HepG2 (cell line): ENCODE data around the gene ALB. TPM values are rescaled to one million over a fixed set of nuclear protein-coding genes. Genes with fewer than 3 reads are reported as not detected.

Source experiments
- ATF7-NPFF ChIP-seq: sonication (generic); formaldehyde crosslinking; IDR thresholded peaks from 2 replicates; pipeline ENCODE4 v1.8.1; 2023; ENCODE audit warnings: mild to moderate bottlenecking, low read depth, missing genetic modification reagents, moderate library complexity
- CBFB ChIP-seq: sonication (generic); formaldehyde crosslinking; IDR thresholded peaks from 2 replicates; pipeline ENCODE4 v1.4.0; 2020; ENCODE audit warnings: missing genetic modification reagents
- CEBPZ ChIP-seq: IDR thresholded peaks from 2 replicates; pipeline ENCODE4 v1.6.1; 2012; ENCODE audit warnings: low read length, improper control_type of control experiment
- DR1 ChIP-seq: sonication (generic); formaldehyde crosslinking; IDR thresholded peaks from 2 replicates; pipeline ENCODE4 v1.8.0; 2021; ENCODE audit warnings: mild to moderate bottlenecking, missing genetic modification reagents, inconsistent platforms
- ELF4 ChIP-seq: sonication (generic); formaldehyde crosslinking; IDR thresholded peaks from 2 replicates; pipeline ENCODE4 v1.5.0; 2020; ENCODE audit warnings: missing genetic modification reagents, mild to moderate bottlenecking, moderate library complexity, borderline replicate concordance
- ESRRA ChIP-seq: sonication (generic); formaldehyde crosslinking; IDR thresholded peaks from 2 replicates; pipeline ENCODE4 v1.5.1; 2020; ENCODE audit warnings: mild to moderate bottlenecking, low read depth, missing genetic modification reagents
- ISX ChIP-seq: sonication (generic); formaldehyde crosslinking; conservative IDR thresholded peaks from 2 replicates; pipeline ENCODE4 v1.5.0; 2020; ENCODE audit warnings: missing genetic modification reagents
- KMT2B ChIP-seq: IDR thresholded peaks from 2 replicates; pipeline ENCODE4 v1.6.1; 2016; ENCODE audit warnings: missing genetic modification reagents, missing compliant biosample characterization
- MXD3 ChIP-seq: IDR thresholded peaks from 2 replicates; pipeline ENCODE4 v1.6.1; 2016; ENCODE audit warnings: mild to moderate bottlenecking, missing biosample characterization, missing genetic modification reagents
- POLR2AphosphoS2 ChIP-seq: IDR thresholded peaks from 2 replicates; pipeline ENCODE4 v1.6.1; 2011; ENCODE audit warnings: low read depth, low read length, improper control_type of control experiment
- RAD21 ChIP-seq: fragments of 450-650 bp; formaldehyde crosslinking; IDR thresholded peaks from 2 replicates; pipeline ENCODE4 v1.5.0; 2020; ENCODE audit warnings: mild to moderate bottlenecking
- RXRA ChIP-seq: sonication (generic); formaldehyde crosslinking; IDR thresholded peaks from 2 replicates; pipeline ENCODE4 v1.5.1; 2020; ENCODE audit warnings: missing genetic modification reagents
- SKIL ChIP-seq: sonication (generic); formaldehyde crosslinking; IDR thresholded peaks from 2 replicates; pipeline ENCODE4 v1.8.0; 2022; ENCODE audit warnings: missing genetic modification reagents, mild to moderate bottlenecking, moderate library complexity, borderline replicate concordance
- SMARCC2 ChIP-seq: fragments of 450-650 bp; IDR thresholded peaks from 2 replicates; pipeline ENCODE4 v1.6.1; 2017; ENCODE audit warnings: antibody characterized with exemption, mild to moderate bottlenecking
- ZNF430 ChIP-seq: sonication (generic); formaldehyde crosslinking; IDR thresholded peaks from 2 replicates; pipeline ENCODE4 v1.9.0; 2021; ENCODE audit warnings: mild to moderate bottlenecking, missing genetic modification reagents
- ZNF556 ChIP-seq: sonication (generic); formaldehyde crosslinking; IDR thresholded peaks from 2 replicates; pipeline ENCODE4 v1.4.0; 2020; ENCODE audit warnings: mild to moderate bottlenecking, missing genetic modification reagents, borderline replicate concordance
- polyA plus RNA-seq, 8 experiments: library from polyadenylated mRNA; depleted of rRNA in 3 of 8; stranded (reverse) in 7 of 8; unstranded in 1 of 8; fragments of >200 nt; fragmentation: Illumina TruSeq in 4 of 8; extraction: Trizol in 4 of 8; gene quantifications; 2 replicates each; pipeline versions ENCODE4 v1.2.1 to v1.2.3, GENCODE V29; 2011 to 2016; ENCODE audit warnings: low read depth in 4 of 8, missing spikeins in 1 of 8, mixed read lengths in 1 of 8; ENCODE audit not compliant: insufficient read depth in 1 of 8
- total RNA-seq, 5 experiments: library from RNA; depleted of rRNA; stranded (reverse); fragments of >200 nt; fragmentation: Illumina TruSeq; extraction: Trizol; gene quantifications; 2 replicates each; pipeline ENCODE4 v1.2.3, GENCODE V29; 2016; ENCODE audit warnings: low read depth in 1 of 5
- TF ChIP-seq, protein P1 (sequence below): sonication (generic); formaldehyde crosslinking; IDR thresholded peaks from 2 replicates; pipeline ENCODE4 v1.4.0; 2020; ENCODE audit warnings: missing genetic modification reagents
- TF ChIP-seq, protein P2 (sequence below): IDR thresholded peaks from 2 replicates; pipeline ENCODE4 v1.6.1; 2016; ENCODE audit warnings: mild to moderate bottlenecking

Gene ALB
- total and polyA plus RNA-seq, 2 of the 13 experiments (the other 11 are each of a cell fraction or from before 2014, with no cell fraction given): 22,259 to 22,625 TPM

DNA sequence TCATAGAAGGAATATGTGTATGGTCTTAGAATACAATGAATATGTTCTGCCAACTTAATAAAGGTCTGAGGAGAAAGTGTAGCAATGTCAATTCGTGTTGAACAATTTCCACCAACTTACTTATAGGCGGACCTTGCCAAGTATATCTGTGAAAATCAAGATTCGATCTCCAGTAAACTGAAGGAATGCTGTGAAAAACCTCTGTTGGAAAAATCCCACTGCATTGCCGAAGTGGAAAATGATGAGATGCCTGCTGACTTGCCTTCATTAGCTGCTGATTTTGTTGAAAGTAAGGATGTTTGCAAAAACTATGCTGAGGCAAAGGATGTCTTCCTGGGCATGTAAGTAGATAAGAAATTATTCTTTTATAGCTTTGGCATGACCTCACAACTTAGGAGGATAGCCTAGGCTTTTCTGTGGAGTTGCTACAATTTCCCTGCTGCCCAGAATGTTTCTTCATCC lies 9.2 kb downstream of the ALB start (continued):
- no peak for TF ChIP-seq ZNF556
- no peak for TF ChIP-seq ELF4 (CRISPR knock-in tag)
- no peak for TF ChIP-seq SKIL (CRISPR knock-in tag)
- TF ChIP-seq ESRRA (CRISPR knock-in tag): no peak
- no peak for TF ChIP-seq KMT2B (CRISPR knock-in tag)
- TF ChIP-seq, protein P1, sequence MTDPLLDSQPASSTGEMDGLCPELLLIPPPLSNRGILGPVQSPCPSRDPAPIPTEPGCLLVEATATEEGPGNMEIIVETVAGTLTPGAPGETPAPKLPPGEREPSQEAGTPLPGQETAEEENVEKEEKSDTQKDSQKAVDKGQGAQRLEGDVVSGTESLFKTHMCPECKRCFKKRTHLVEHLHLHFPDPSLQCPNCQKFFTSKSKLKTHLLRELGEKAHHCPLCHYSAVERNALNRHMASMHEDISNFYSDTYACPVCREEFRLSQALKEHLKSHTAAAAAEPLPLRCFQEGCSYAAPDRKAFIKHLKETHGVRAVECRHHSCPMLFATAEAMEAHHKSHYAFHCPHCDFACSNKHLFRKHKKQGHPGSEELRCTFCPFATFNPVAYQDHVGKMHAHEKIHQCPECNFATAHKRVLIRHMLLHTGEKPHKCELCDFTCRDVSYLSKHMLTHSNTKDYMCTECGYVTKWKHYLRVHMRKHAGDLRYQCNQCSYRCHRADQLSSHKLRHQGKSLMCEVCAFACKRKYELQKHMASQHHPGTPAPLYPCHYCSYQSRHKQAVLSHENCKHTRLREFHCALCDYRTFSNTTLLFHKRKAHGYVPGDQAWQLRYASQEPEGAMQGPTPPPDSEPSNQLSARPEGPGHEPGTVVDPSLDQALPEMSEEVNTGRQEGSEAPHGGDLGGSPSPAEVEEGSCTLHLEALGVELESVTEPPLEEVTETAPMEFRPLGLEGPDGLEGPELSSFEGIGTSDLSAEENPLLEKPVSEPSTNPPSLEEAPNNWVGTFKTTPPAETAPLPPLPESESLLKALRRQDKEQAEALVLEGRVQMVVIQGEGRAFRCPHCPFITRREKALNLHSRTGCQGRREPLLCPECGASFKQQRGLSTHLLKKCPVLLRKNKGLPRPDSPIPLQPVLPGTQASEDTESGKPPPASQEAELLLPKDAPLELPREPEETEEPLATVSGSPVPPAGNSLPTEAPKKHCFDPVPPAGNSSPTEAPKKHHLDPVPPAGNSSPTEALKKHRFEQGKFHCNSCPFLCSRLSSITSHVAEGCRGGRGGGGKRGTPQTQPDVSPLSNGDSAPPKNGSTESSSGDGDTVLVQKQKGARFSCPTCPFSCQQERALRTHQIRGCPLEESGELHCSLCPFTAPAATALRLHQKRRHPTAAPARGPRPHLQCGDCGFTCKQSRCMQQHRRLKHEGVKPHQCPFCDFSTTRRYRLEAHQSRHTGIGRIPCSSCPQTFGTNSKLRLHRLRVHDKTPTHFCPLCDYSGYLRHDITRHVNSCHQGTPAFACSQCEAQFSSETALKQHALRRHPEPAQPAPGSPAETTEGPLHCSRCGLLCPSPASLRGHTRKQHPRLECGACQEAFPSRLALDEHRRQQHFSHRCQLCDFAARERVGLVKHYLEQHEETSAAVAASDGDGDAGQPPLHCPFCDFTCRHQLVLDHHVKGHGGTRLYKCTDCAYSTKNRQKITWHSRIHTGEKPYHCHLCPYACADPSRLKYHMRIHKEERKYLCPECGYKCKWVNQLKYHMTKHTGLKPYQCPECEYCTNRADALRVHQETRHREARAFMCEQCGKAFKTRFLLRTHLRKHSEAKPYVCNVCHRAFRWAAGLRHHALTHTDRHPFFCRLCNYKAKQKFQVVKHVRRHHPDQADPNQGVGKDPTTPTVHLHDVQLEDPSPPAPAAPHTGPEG (CRISPR knock-in tag): no peak
- peak; percentile 63; the same call in 1 of the 2 replicates for TF ChIP-seq ISX
- TF ChIP-seq RXRA (CRISPR knock-in tag): no peak
- TF ChIP-seq ZNF430 (CRISPR knock-in tag): no peak
- TF ChIP-seq CEBPZ: no peak
- TF ChIP-seq SMARCC2: no peak
- TF ChIP-seq DR1: no peak
- TF ChIP-seq CBFB: no peak
- no peak for TF ChIP-seq MXD3 (CRISPR knock-in tag)
- no peak for TF ChIP-seq POLR2AphosphoS2
- TF ChIP-seq ATF7-NPFF: peak; percentile 48; the same call in 1 of the 2 replicates
- TF ChIP-seq RAD21 (CRISPR knock-in tag): no peak
- TF ChIP-seq, protein P2, sequence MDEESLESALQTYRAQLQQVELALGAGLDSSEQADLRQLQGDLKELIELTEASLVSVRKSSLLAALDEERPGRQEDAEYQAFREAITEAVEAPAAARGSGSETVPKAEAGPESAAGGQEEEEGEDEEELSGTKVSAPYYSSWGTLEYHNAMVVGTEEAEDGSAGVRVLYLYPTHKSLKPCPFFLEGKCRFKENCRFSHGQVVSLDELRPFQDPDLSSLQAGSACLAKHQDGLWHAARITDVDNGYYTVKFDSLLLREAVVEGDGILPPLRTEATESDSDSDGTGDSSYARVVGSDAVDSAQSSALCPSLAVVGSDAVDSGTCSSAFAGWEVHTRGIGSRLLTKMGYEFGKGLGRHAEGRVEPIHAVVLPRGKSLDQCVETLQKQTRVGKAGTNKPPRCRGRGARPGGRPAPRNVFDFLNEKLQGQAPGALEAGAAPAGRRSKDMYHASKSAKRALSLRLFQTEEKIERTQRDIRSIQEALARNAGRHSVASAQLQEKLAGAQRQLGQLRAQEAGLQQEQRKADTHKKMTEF (CRISPR knock-in tag): no peak; the same call in 1 of the 2 replicates
